Cerebellar cortex (tissue), 1 donor: ENCODE data around the gene NPIPA7.
"Not testable (repeated sequence)": the region's sequence is repeated elsewhere in the genome, so short reads cannot be mapped to it uniquely, and the experiment has no call there.

Source experiments
- DNase-seq: peaks from one replicate; pipeline ENCODE4 v3.0.0-alpha.2; 2015; ENCODE audit warnings: low spot score

The NPIPA7 gene

GRCh38 chr16:16378840-16379239 is at the start of gene NPIPA7:
Gene NPIPA7 (plus strand): TSS chr16:16379140. CDS start chr16:16379245, 105 bp downstream.
- not testable (repeated sequence) for DNase-seq

GRCh38 chr16:16331466-16331865 is 47.5 kb upstream of the NPIPA7 start:
- not testable (repeated sequence) for DNase-seq

- DNase-seq, result not testable (repeated sequence)
Observed at GRCh38 chr16:16357556-16357955, 21.4 kb upstream of the NPIPA7 start.

GRCh38 chr16:16358539-16359240 is 20.2 kb upstream of the NPIPA7 start:
- not testable (repeated sequence) for DNase-seq

- not testable (repeated sequence) for DNase-seq
Observed at GRCh38 chr16:16363595-16363994, 15.3 kb upstream of the NPIPA7 start.

GRCh38 chr16:16364100-16364499 is 14.8 kb upstream of the NPIPA7 start:
- not testable (repeated sequence) for DNase-seq

- DNase-seq, result not testable (repeated sequence)
Observed at GRCh38 chr16:16364701-16365100, 14.2 kb upstream of the NPIPA7 start.

GRCh38 chr16:16365319-16365718 is 13.6 kb upstream of the NPIPA7 start:
- not testable (repeated sequence) for DNase-seq

- not testable (repeated sequence) for DNase-seq
Observed at GRCh38 chr16:16365851-16366250, 13.1 kb upstream of the NPIPA7 start.

- not testable (repeated sequence) for DNase-seq
Observed at GRCh38 chr16:16366552-16367284, 12.2 kb upstream of the NPIPA7 start.

GRCh38 chr16:16367285-16367628 is 11.7 kb upstream of the NPIPA7 start:
- not testable (repeated sequence) for DNase-seq

- DNase-seq, result not testable (repeated sequence)
Observed at GRCh38 chr16:16369081-16369856, 9.7 kb upstream of the NPIPA7 start.

- DNase-seq, result not testable (repeated sequence)
Observed at GRCh38 chr16:16371136-16371735, 7.7 kb upstream of the NPIPA7 start.

- DNase-seq, result not testable (repeated sequence)
Observed at GRCh38 chr16:16374192-16374591, 4.7 kb upstream of the NPIPA7 start.

GRCh38 chr16:16399685-16400084 is 20.7 kb downstream of the NPIPA7 start:
- not testable (repeated sequence) for DNase-seq

GRCh38 chr16:16402333-16402732 is 23.4 kb downstream of the NPIPA7 start:
- not testable (repeated sequence) for DNase-seq

- not testable (repeated sequence) for DNase-seq
Observed at GRCh38 chr16:16404283-16404682, 25.3 kb downstream of the NPIPA7 start.

- DNase-seq, result not testable (repeated sequence)
Observed at GRCh38 chr16:16405421-16405820, 26.5 kb downstream of the NPIPA7 start.

GRCh38 chr16:16408430-16408829 is 29.5 kb downstream of the NPIPA7 start:
- not testable (repeated sequence) for DNase-seq

GRCh38 chr16:16413773-16414172 is 34.8 kb downstream of the NPIPA7 start:
- DNase-seq, result not testable (repeated sequence)

- DNase-seq, result not testable (repeated sequence)
Observed at GRCh38 chr16:16417071-16417470, 38.1 kb downstream of the NPIPA7 start.
